HG02642 (cell line): ENCODE measurements around the gene CRYL1.

Experiments
- ATAC-seq: cut with Tn5 transposase; IDR thresholded peaks from one replicate; pipeline ENCODE4 v1.9.1; 2021; ENCODE audit warnings: mild to moderate bottlenecking; ENCODE audit not compliant: unreplicated experiment, poor library complexity

CRYL1 gene

DNA sequence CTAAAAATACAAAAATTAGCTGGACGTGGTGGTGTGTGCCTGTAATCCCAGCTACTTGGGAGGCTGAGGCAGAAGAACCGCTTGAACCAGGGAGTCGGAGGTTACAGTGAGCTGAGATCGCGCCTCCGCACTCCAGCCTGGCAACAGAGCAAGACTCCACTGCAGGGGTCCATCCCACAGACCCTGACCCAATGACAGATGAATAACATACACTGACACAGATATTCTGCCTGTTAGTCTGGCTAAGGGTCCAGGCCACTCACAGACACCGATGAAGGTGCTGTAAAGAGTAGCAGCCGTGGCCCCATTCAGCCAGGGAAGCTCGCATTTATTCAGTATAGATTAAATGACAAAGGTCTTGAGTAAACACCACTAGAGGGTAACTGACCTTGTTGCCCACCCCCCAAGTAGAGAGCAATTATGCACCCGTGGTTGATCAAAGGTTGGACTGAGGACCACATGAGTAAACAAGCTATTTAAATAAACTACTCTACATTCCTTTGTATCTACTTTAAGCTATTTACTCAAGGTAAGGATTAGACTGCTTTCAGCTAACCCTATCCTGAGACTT, 8.5 kb upstream of the CRYL1 start:
- no peak for ATAC-seq

DNA sequence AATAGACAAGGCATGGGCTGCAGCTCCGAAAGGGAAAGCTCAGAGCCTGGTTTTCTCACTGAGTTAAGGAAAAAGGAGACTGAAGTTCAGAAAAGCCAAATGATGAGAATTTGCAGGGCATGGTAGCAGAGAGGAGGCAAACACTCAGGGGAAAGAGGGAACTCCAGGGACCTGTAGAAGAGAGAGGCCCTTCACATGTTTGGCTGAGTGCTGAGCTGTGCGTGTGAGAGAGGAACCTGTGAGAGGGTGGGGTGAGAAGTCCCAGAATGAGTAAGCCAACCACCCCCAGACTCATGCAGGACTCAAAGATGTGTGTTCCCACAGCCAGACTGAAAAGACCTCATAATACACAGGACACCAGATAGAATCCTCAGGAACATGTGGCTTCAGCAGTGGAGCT, 2.8 kb upstream of the CRYL1 start:
- no peak for ATAC-seq

DNA sequence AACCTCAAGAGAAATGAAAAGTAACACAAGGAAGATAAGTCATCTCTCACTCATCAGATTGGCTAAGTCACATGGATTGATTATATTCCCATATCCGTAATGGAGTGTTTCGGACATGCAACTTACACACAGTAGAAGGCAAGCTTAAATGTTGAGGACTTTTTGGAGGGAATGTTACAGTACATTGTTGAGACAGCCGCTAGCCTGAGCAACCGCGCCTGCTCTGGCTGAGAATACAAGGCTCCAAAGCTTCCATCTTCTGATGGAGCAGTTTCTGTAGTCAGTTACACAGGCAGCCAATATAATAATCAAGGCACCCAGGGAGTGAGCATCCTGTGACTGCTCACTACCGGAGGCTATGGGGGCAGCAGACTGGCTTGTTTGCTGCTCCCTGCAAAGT, 1.0 kb upstream of the CRYL1 start:
- ATAC-seq, result no peak

DNA sequence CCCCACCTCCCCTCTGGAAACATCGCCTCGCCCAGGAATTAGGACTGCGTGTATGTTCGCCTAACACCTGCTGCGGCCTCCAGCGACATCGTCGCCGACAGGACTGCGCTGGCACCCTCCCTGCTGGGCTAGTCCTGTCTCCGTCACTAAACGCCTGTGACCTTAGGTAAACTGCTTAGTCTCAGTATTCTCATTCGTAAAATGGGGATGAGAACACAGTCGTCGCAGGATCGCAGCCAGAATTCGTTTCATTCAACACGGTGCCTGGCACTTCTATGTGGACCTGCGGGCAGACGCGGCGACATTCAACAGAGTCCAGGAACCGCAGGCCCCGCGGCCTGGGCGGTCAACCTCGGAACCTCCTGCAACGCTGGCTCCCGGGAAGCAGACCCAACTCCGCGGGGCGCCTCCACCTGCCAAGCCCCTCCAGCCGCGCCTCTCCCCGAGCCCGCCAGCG, 485 bp downstream of the CRYL1 start:
- peak; percentile 19 for ATAC-seq

- ATAC-seq, result no peak
Measured at GRCh38 chr13:20521364-20522115, 4.1 kb downstream of the CRYL1 start.

GRCh38 chr13:20519875-20520274, 5.8 kb downstream of the CRYL1 start:
- no peak for ATAC-seq

- no peak for ATAC-seq
Measured at GRCh38 chr13:20518660-20519100, 7.0 kb downstream of the CRYL1 start.

- no peak for ATAC-seq
Measured at GRCh38 chr13:20514866-20515265, 10.8 kb downstream of the CRYL1 start.

GRCh38 chr13:20513466-20513995, 12.1 kb downstream of the CRYL1 start:
- no peak for ATAC-seq

GRCh38 chr13:20512042-20512683, 13.5 kb downstream of the CRYL1 start:
- no peak for ATAC-seq

- ATAC-seq, result no peak
Measured at GRCh38 chr13:20506696-20507095, 19.0 kb downstream of the CRYL1 start.

DNA sequence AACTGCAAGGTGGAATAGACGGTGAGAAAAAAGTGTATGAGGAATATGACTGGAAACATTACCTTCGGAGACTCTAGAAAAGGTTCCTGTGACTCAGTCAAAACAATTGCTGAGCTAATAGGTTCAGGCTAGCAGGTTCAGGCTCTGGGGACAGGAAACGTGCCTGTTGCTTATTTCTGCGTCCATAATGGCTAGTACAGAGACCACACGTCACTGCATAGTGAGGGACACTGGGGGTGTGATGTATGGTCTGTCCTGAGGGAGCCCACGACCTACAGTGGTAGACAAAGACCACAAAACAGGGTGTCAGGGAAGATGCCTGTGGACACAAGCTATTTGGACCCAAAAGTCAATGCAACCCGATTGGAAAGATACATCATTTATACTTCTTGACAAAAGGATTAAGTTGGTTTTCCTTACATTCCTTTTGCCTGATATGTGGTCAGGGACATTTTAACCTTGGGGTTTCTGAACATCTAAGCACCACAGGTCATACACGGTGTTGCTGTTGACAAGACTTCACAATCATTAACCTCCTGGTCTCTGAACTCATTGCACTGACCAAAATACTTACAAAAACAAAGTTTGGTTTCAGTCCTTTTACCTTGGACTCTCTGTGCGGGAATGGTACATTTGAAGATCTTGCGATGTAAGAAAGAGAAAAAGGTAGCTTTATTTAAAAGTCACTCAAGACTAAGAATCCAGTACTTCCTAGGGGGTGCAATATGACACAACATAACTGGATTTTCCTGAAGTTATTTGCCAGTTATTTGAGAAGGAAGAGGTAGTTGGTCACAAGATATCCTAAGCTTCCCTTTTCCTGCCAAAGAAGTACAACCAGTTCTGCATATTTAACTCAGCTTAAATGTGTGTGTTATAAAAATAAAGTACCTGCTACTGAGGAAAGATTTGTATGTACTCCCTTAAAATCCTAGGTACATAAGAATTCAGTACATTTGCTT, 20.0 kb downstream of the CRYL1 start:
- ATAC-seq, result no peak

GRCh38 chr13:20503088-20504083, 22.3 kb downstream of the CRYL1 start:
- ATAC-seq, result no peak

- no peak for ATAC-seq
Measured at GRCh38 chr13:20501592-20501991, 24.1 kb downstream of the CRYL1 start.

- ATAC-seq, result no peak
Measured at GRCh38 chr13:20501120-20501519, 24.5 kb downstream of the CRYL1 start.

DNA sequence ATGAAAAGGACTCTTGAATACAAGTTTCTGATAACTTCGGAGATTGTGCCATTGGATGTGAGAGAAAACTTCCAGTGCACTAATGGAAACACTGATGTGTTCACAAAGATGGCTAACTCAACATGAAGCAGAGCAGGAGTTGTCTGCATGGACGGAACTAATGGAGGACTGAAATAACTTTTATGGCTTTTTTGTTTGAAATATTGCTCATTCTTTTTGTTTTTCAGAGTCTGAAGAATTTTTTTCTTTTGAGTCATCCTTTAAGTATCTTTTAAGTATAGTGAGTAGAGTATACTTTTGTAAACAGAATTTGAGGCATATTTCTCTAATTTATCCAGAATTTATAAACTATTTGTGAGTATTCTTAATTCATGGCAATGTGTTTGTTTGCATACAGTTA, 25.7 kb downstream of the CRYL1 start:
- no peak for ATAC-seq

GRCh38 chr13:20498659-20499058, 27.0 kb downstream of the CRYL1 start:
- no peak for ATAC-seq

DNA sequence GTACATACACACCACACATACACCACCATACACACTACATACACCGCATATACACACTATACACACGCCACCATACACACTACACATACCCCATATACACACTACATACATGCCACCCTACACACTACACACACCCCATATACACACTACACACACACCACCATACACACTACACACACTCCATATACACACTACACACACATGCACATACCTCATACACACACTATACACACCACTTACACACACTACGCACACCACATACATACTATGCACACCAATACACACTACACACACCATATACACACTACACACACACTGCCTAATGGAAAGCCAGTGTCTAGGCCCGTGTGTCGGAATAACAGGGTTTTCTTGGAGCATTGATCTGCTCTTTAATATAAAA, 27.5 kb downstream of the CRYL1 start:
- ATAC-seq, result no peak
